Body of pancreas (tissue), 4 donors: ENCODE data around the gene SLC35A3.

Experiments
- CTCF ChIP-seq, 7 experiments: fragments of 450-650 bp in 4 of 7; fragments of 200-600 bp in 3 of 7; sonication (generic) in 3 of 7; IDR thresholded peaks; one replicate each; pipeline ENCODE4 v1.5.1; 2016 to 2019; ENCODE audit warnings: antibody characterized with exemption in 7 of 7
- POLR2A ChIP-seq, 3 donors: fragments of 450-650 bp; IDR thresholded peaks; one replicate each; pipeline ENCODE4 v1.6.1; 2016; ENCODE audit warnings: antibody characterized with exemption in 3 of 3, mild to moderate bottlenecking in 2 of 3

GRCh38 chr1:100039591-100039990 is 69.8 kb downstream of the SLC35A3 start:
- TF ChIP-seq POLR2A (IDR thresholded peaks at IDR 0.05) (no peak), CTCF (IDR thresholded peaks at IDR 0.05) (no peak)
